GM18909 (cell line): Measurements from ENCODE around the gene PAPPA.

ENCODE experiments used
- ATAC-seq: cut with Tn5 transposase; IDR thresholded peaks from one replicate; pipeline ENCODE4 v1.9.1; 2021; ENCODE audit warnings: mild to moderate bottlenecking; ENCODE audit not compliant: unreplicated experiment, poor library complexity

PAPPA gene

DNA sequence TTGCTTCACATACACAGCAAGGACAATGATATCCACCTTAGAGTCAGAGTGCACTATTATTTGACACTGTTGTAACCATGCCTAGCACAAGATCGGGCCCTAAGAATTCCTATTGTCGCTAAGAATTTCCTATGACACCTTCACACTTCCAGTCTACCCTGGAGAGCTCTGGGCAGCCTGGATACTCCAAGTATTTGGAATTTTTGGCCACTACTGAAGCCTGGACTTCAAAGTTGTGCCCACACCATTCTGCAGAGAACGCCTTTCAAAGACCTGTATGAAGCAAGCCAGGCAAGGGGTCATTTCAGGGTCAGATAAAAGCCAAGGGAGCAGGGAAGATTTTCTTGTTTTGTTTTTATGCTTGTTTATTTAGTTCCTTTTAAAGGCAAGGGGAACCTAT lies 179.7 kb downstream of the PAPPA start:
- no peak for ATAC-seq

DNA sequence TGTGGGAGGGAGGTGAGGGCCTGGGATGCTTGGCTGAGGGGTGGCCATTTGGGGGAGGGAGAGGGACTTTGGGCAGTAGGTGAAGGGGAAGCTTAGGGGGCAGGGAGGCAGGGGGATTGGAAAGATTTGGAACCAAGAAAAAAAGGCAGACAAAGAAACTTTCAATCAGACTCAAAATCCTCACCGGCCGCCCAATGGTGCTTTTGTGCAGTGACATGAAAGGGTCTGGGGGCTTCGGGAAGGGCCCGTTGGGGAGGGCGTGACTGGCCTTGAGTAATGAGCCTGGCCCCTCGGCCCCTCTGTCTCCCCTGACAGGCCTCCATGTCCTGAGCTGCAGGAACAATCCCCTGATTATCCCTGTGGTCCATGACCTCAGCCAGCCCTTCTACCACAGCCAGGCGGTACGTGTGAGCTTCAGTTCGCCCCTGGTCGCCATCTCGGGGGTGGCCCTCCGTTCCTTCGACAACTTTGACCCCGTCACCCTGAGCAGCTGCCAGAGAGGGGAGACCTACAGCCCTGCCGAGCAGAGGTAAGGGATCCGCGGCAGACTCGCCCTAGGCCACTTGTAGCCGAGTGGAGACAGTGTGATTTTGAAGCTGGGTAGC lies 181.1 kb downstream of the PAPPA start:
- no peak for ATAC-seq

DNA sequence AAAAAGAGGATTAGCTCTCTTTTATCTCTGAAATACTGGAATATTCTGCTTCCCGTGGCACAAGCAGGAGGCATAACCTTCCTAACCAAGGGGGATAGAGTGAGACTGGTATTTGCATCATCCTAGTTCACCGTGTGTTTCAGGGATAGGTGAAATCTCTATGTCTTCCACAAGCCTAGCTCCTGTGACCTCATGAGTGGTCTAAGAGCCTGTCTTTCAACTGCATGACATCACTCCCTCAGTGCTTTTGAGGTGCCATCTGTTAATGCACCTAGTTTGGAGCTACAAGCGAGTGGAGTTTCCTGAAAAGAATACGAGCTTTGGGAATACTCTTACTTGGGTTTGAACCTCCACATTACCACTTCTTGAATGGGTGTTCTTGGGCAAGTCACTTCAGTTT lies 181.8 kb downstream of the PAPPA start:
- ATAC-seq = no peak

DNA sequence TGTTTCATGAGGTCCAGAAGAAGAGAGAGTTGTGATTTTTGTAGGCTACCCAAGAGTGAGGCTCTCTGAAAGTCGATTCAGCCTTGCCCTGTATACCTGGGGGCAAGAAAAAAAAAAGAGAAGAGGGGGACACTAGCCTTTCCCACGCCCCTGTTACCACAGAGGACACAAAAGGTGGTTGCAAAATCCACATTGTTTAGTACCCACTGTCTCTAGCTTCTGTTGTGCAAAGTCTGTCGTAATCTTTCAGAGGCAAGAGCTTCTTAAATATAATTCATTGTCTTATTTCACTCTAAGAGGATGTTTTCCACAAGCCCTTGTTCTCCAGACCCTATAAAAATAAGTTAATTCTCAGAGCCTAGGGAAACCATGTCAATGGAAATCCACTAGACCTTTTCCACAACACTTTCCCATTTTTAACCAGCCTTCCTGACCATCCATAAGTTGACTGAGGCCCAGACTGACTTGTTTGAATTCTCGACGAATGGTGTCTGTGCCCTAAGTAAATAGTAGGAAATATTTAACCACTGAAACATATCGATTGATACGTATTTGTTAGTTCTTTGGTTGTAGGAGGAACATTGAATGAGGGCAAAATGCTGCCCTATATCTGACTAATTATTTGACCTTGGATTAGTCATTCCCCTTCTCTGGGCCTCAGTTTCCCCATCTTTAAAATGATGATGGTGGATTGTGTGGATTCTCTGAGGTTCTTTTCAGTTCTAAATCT lies 182.7 kb downstream of the PAPPA start:
- ATAC-seq = no peak

DNA sequence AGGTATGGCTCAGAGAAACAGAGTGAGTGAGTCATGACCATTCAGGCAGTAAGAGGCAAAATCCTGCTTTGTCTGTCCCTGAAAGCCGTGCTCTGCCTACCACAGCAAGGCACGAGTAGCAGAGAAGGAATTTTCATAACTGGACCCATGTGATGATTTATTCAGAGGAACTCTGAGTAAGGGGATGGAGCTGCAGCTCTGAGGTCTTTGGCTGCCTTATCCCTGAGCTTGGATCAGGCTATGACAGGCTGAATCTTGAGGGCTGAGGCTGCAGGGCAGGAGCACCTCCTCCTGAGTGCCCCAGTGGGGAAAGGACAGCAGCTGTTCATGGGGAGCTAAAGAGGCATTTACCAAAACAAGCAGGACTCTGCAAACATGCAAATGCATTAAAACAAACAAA lies 183.4 kb downstream of the PAPPA start:
- ATAC-seq = no peak

DNA sequence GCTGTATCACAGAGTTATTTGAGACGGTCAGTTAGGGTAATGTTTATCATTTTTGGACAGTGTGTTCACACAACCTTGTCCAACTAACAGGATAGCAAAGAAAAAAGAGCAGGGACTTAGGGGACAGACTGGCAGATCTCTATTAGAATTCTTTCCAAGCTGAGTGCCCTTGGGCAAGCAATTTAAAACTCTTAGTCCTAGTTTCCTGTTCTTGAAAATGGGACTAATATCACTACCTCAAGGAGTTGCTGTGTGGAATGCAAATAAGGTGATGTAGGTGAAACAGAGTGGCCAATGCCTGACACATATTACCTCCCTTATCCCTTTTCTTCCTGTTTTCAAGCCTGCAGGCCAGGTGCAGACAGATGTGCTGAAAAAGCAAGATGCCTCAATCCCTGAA lies 186.7 kb downstream of the PAPPA start:
- no peak for ATAC-seq

DNA sequence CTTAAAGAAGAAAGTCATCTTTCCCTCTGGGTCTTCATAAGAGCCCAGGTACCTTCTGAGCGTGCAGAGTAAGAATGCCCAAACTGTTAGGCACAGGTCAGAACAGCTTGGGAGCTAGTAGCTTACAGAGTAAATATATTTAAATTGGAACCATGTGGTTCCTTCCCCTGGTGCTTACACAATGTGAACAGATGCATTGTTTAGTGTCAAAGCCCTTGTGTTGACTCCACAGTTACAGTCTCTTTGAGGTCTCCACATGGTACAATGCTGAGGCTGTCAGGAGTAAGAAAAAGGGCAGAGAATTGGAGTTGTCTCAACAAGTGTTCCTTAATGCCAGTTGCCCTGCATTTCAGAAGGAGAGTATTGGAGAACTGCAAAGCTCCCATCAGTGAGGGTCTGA lies 188.5 kb downstream of the PAPPA start:
- ATAC-seq = no peak

DNA sequence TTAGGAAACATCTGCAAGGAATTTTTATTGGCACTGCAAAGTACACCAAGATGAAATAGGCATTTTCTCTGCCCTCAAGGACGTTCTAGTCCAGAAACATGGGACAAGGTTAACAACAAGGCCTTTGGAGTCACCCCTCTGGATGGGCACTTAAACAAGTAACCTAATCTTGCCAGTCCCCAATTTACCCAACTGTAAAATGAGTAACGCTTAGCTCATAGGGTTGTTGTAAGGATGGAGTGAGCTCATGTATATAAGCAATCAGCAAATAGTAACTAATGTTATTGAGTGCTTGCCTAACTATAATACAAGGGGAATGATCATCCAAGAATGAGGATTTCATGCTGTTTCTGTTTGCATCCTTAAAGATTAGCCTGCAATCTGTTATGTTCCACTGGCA lies 189.3 kb downstream of the PAPPA start:
- no peak for ATAC-seq

DNA sequence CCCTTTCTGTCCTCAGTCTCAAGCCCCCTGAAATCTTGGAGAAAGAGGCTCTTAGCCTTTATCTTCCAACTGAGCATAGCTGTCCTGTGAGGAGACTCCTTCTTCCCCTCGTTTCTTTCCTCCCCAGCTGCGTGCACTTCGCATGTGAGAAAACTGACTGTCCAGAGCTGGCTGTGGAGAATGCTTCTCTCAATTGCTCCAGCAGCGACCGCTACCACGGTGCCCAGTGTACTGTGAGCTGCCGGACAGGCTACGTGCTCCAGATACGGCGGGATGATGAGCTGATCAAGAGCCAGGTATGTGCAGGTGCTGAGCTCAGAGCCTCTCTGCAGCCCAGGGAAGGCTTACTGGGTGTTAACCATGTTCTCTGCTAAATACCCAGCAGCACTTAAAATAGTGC lies 190.8 kb downstream of the PAPPA start:
- no peak for ATAC-seq

DNA sequence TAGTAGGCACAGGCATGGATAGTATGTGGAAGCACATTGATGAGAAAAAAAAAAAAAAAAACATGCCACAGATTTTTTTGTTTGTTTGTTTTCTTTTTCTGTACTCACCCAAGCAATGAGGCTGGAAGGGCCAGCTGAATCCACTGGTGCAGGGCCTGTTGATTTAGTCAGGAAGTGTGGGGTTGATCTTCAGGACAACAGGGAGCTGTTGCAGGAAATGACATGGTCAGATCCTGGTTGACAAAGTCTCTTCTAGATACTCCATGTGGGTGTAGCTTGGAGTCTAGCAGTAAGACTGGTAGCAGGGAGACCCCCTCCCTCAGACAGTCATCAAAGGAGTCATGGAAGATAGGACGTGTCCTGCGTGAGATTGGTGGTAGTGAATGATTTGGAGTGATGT lies 191.8 kb downstream of the PAPPA start:
- ATAC-seq = no peak

DNA sequence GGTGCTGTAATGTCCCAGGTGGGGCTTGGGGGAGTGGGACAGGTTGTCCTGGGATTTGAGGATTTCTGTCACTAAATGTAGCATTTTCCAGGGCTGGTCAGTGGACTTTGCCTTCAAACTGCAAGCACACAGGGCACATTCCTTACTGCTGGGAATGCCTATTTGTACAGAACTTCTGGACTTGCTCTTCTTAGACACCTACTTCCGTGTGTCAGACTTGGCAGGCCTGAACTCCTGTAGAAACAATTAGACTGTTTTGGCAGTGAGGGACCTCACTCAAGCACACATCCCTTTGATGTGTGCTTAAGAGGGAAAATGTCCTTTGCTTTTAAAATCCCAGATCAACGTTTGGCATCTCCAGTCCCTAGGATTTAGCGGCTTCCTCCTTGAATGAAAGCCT lies 192.2 kb downstream of the PAPPA start:
- ATAC-seq = no peak

DNA sequence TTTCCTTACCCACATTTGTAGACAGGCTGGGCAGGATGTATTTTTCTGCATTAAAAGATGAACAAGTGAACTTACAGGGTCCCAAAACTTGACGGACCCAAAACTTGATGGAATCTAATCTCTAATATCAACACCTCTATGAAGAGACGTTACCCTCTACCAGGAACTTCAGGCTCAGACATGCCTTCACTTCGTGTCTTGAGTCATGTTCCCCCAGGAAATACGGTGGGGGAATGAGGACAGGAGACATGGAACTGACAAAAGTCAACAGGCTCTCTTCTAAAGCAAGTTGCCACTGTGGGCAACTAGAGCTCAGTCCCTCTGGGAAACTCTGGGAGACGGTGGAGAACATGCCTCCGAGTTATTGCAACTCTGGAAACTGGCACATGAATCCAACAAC lies 196.1 kb downstream of the PAPPA start:
- ATAC-seq = no peak

DNA sequence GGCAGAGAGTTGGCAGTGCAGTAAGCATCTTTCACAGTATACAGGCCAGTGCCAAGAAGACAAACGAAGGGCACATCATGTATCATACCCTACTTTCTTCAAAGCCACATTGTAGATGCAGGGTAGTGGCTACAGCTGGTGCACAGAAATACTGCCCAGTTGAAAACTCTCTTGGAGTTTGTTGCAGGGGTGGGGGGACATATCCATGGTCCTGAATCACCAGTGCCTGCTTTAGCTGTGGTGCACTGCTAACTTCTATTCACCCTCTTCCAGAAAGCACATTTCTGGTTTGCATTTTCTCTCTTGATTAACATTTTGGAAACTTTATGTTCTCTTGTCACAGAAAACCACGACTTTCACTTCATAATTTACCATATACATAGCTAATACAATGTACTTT lies 196.6 kb downstream of the PAPPA start:
- ATAC-seq = no peak

DNA sequence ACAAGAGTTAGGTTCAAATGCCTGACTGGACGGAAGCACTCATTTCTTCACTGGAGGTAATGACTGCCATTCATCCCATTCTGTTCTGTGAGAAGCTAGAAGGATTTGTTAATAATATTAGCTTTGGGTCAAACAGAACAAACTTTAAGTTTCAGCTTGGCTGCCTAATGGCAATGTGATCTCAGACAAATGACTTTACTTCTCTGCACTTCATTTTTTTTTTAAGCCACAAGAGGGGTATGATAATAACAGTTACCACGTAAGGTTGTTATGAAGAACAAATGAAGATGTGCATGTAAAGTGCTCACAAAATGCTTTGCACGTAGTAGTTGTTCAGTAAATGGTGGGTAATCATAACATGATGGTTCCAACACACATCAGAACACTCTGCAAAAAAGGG lies 199.4 kb downstream of the PAPPA start:
- no peak for ATAC-seq

DNA sequence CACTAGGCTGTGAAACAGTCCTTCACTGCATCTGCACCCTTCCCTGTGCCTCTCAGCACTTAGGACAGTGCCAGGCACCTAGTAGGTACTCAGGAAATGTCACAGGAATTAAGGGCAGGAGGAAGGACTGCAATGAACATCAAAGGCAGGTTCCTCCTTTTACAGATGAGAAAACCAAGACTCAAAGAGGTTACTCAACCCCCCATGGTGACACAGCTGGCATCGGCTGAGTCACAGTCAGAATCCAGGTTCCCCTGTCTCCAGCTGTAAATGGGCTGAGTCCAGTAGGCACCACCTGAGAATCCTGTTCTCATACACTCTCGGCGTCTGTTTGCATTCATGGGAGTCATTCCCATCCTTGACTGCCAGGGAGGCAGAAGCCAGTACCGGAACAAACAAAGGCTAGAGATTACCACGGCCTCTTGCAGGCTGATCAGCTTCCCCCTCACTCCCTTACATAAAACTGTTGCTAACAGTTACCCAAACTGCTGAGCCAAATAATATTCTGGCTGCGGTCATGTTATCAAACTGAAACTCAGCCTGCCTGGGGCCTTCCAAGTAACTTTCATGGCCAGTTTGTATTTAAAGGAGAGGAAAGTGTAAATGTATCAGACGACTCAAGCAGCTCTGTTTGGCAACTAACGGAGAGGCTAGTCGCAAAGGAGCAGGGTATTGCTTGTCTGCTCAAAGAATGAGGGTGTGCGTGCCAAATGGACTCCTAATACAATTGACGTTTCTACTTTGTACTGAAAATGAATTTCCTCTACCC lies 201.7 kb downstream of the PAPPA start:
- ATAC-seq = no peak

DNA sequence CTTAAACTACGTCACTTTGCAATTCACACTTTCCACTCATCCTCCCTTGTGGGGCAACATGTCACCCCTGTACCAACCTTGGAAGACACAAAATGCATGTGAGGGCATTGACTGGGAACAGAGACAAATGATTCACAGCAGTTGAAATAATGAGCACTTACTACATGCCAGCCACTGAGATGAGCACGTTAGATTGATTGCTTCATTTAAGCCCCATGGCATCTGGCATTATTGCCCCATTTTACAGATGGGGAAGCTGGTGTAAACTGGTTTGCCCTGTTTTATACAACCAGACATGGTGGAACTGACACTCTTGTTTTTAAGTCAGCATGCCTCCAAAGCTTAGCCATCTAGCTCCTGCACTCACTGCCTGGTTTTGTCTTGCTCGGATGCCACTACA lies 204.7 kb downstream of the PAPPA start:
- no peak for ATAC-seq

DNA sequence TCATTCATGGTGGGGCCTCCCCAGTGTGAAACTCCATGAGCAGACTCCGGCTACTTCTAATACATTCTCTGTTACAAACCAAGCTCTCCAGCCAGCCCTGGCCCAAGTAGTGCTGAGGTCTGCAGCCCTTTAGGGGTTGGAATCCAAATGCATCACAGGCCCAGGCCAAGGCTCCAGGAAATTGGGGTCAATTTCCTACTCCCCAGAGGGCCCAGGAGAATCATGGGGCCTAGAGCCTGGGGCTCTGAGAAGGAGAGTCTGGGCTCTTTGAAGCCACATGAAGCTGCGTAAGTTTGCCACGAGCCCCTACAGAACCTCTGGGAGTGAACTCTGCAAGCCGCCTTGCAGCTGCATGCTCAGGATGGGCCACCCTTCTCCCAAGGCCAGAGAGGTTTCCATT lies 206.4 kb downstream of the PAPPA start:
- ATAC-seq = no peak

DNA sequence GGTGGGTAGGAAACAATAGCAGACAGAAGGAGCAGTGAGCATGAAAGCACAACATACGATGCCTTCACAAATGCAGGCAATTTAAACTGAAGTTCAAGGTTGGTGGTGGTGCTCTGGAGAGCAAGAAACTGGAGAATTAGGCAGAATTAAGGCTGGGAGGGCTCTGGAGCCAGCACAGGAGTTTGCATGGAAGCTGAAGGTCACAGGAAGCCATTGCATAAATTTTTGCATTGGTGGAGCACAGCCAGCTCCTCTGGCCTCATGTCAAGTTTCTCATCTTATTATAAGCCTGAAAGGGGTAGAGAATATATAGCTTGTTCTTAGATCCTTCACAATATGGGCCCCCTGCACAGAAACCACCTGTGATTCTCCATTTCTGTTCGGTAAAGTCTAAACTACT lies 207.4 kb downstream of the PAPPA start:
- ATAC-seq = no peak

DNA sequence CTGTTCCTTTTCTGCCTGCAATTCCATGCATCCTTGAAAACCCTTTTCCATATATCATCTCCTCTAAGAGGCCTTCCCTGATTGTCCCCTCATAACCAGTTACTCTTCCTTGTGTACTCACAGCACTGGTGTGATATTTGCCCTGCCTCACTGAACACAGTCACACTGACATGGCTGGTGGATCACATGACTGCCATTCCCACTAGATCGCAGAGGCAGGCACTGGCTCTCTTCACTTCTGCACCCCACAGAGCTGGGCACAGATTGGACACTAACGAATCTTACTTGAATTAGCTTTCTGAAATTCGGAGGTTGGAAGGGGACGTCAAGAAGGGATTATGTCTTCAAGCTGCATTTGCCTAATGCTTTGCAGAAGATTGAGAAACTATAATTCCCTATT lies 208.0 kb downstream of the PAPPA start:
- no peak for ATAC-seq

DNA sequence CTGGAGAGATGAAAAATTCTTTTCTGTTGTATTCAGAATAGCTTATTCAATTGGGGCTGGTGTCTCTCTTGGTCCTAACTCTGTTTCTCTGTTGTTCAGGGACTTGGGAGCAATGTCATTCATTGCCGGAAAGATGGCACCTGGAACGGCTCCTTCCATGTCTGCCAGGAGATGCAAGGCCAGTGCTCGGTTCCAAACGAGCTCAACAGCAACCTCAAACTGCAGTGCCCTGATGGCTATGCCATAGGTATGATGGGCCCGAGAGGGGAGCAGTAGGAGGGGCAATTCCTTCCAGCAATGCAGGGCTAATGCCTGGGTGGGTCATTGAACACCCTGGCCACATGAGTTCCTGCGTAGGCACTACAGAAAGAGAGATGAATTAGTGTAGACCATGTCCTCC lies 208.9 kb downstream of the PAPPA start:
- ATAC-seq = no peak

DNA sequence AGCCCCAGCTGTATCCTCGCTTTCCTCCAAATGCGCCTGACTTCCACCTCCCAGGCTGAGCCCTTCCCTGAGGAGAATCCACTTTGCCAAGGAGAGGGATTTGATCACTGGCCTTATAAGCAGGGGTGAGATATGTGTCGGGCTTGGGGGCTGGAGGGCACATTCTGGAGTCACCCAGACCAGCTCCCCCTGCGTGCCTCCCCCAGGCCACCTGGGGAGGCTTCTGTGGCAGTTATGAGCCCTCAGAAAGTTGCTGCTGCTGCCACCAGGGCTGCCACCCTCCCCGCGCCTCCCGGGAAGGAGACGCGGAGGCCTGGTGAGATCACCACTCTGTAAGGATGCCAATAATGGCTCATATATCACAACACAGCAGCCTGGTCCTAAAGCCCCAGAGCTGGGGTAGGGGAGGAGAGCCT lies 211.5 kb downstream of the PAPPA start:
- ATAC-seq = no peak

DNA sequence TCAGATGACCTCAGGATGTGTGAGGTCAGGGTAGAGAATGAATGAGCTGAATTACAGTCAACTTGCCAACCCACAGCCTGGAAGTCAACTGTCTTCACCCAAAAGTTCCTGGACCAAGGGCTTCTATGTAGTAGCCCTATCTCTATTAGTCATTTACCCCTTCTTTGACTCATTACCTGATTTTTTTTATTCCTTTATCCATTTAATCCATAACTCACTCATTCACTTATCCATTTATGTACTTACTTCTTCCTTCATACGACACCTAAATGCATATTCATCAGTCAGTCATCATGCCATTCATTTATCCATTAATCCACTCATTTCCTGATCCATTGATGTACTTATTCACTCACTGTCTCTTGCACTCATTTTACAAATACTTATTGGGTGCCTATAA lies 212.7 kb downstream of the PAPPA start:
- no peak for ATAC-seq
